ELR (cell line): ENCODE data around the gene KMT5B.

ENCODE experiments used
- DNase-seq: peaks from one replicate; pipeline ENCODE4 v3.0.0-alpha.2; 2015; ENCODE audit warnings: low read depth

Gene KMT5B

GRCh38 chr11:68143310-68143689 is 69.8 kb downstream of the KMT5B start:
- no peak for DNase-seq

- no peak for DNase-seq
These were observed 70.4 kb downstream of the KMT5B start for GRCh38 chr11:68142441-68143309.

GRCh38 chr11:68142028-68142412 is 71.1 kb downstream of the KMT5B start:
- no peak for DNase-seq

GRCh38 chr11:68141246-68142027 is 71.7 kb downstream of the KMT5B start:
- DNase-seq = no peak

GRCh38 chr11:68140496-68141245 is 72.4 kb downstream of the KMT5B start:
- DNase-seq = no peak

GRCh38 chr11:68138237-68138636 is 74.9 kb downstream of the KMT5B start:
- no peak for DNase-seq

GRCh38 chr11:68137833-68138232 is 75.3 kb downstream of the KMT5B start:
- no peak for DNase-seq

- no peak for DNase-seq
These were observed 76.2 kb downstream of the KMT5B start for GRCh38 chr11:68136866-68137265.

- no peak for DNase-seq
These were observed 77.9 kb downstream of the KMT5B start for GRCh38 chr11:68135161-68135560.

- no peak for DNase-seq
These were observed 79.3 kb downstream of the KMT5B start for GRCh38 chr11:68133761-68134160.

GRCh38 chr11:68130121-68130520 is 83.0 kb downstream of the KMT5B start:
- no peak for DNase-seq

- peak; percentile 26 for DNase-seq
These were observed 84.3 kb downstream of the KMT5B start for GRCh38 chr11:68128682-68129327.

- peak; percentile 29 for DNase-seq
These were observed 85.1 kb downstream of the KMT5B start for GRCh38 chr11:68127714-68128681.

GRCh38 chr11:68125164-68125563 is 87.9 kb downstream of the KMT5B start:
- no peak for DNase-seq

- no peak for DNase-seq
These were observed 90.1 kb downstream of the KMT5B start for GRCh38 chr11:68122936-68123539.

- peak; percentile 91 for DNase-seq
These were observed 91.8 kb downstream of the KMT5B start, which contains the start of gene CHKA for GRCh38 chr11:68121067-68121899. Gene CHKA (minus strand): TSS chr11:68121388. CDS start chr11:68121177, 211 bp downstream.

GRCh38 chr11:68120273-68121066 is 92.6 kb downstream of the KMT5B start:
- peak; percentile 54 for DNase-seq

GRCh38 chr11:68118706-68119448 is 94.2 kb downstream of the KMT5B start:
- DNase-seq = peak; percentile 8
